TTC549 (cell line): ENCODE data around the gene DAP.
"Not testable (repeated sequence)": the region's sequence is repeated elsewhere in the genome, so short reads cannot be mapped to it uniquely, and the experiment has no call there.

ENCODE experiments used
- FAIRE-seq: peaks from 2 replicates; lab custom pipeline; 2012; peaks lifted over from hg19 to GRCh38; lab: Jason Lieb, UNC

Gene DAP

DNA sequence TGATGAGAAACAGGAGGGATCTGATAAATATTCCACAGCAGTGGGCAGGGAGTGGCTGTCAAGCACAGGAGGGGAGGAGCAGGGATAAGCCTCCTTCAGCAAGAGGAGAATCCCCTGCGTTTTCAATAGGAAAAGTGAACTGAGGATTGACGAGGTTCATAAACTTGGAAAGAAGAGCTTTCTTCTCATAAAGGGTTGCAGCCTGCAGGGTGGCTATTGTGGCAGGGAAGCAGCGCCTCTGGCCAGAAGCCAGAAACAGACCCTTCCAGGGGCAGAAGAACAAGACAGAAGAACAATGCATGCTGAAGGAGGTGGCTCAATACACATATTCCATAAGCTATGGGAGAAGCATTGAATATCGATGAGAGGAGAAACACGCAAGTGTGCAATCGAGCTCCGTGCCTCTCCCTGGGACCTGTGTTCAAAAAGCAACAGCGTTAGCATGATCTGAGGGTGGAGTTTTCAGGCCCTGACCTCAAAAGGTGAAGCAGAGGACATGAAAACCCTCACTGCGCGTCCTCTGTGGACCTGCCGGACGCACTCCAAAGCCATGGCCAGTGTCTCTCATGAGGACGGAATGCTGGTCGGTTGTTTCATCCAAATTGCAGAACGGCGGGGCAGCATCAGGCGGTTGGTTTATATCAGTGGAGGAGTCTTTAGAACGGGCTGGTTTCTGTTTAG lies 129.6 kb downstream of the DAP start:
- no peak for FAIRE-seq

DNA sequence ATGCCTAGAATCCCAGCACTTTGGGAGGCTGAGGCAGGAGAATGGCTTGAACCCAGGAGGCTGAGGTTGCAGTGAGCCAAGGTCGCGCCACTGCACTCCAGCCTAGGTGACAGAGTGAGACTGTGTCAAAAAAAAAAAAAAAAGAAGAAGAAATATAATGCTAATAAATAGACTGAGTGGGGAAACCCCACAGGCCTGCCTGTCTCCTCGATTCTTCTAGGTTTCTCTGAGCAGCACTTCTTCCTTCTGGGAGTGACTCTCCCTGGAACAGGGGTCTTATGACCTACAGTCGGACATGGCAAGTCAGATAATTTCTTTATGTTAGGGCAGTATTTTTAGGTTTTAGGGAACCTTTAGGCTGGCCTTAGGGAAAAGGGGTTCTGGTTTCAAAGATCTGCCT lies 130.3 kb downstream of the DAP start:
- not testable (repeated sequence) for FAIRE-seq

DNA sequence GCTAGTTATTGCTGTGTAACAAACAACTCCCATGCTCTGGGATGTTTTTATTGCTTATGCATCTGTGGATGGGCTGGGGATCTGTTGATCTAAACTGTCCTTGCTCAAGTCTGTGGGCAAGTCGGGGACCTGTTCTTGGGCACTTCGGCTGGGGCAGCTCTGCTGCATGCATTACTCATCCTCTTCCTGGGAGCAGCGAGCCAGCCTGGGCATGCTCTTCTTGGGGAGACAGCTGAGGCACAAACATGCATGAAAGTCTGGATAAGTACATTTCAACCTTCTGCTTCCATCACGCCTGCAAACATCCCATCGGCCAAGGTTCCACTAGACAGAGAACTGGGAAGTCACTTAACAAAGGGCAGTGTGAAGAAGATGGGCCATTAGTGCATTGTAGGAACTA lies 130.9 kb downstream of the DAP start:
- FAIRE-seq: no peak

DNA sequence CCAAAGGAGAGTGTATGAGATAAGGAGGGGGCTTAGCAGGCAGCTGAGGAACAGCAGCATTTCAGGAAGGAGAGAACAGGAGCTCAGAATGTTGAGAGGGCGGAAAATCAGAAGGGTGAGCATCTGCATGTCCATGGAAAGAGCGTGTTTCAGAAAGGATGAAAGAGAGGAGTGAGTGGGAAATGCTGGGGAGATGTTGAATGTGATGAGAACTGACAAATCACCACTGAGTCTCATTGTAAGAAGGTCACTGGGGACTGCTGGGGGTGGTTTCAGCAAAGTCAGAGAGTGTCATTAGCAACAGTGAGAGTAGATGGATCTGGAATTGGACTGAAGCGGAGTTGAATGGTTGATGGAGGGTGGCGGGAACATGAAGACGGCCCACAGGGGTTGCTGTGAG lies 131.4 kb downstream of the DAP start:
- FAIRE-seq: no peak
